T follicular helper cell (primary cell): ENCODE results near the gene PTS.

Experiments
- DNase-seq: peaks from one replicate; pipeline ENCODE4 v3.0.0-alpha.2; 2020; ENCODE audit warnings: low read depth

Gene PTS

GRCh38 chr11:112221274-112221835 is 4.9 kb upstream of the PTS start:
- no peak for DNase-seq

DNA sequence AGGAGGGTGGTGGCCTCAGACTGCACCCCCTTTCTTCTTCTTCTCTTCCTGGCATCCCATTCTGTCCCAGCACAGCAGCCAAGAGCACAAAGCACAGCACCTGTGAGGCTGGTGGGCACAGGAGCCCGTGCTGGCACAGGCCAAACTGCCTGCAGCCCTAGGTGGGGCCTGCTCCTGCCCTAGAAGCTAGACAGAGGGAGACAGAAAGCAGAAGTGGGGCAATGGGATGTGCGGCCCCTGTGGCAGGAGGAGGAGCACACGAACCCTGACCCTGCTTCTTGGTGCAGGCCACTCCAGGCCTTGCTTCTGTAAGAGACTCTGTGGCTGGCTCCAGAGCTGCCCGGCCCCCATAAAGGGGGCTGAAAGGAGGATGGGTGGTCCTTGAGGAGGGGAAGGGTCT is 3.9 kb upstream of the PTS start:
- DNase-seq = no peak

DNA sequence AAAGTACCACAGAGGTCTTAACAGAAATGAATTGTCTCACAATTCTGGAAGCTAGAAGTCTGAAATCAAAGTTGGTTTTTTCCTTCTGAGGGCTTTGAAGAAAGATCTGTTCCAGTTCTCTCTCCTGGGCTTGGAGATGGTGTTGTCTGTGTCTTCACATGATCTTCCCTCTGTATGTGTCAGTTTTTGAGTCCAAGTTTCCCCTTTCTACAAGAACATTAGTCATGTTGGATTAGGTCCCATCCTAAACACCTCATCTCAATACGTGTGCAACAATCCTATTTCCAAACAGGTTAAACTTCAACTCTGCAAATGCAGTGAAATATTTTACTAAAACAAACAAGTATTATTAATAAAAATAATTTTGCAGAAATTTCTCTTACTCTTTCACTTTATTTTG is 3.1 kb upstream of the PTS start:
- no peak for DNase-seq

GRCh38 chr11:112223754-112224532 is 2.3 kb upstream of the PTS start:
- DNase-seq = no peak

DNA sequence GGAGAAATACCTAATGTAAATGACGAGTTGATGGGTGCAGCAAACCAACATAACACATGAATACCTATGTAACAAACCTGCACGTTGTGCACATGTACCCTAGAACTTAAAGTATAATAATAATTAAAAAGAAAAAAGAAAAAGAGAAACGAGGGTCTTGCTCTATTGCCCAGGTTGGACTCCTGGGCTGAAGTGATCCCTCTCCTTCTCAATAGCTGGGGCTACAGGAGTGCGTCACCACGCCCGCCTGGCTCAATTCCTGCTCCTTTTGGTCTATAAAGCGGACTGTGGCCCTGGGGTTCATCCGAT is 521 bp upstream of the PTS start:
- no peak for DNase-seq

GRCh38 chr11:112226831-112227401 is 688 bp downstream of the PTS start:
- no peak for DNase-seq

- no peak for DNase-seq
Measured at GRCh38 chr11:112227471-112227870, 1.2 kb downstream of the PTS start.

- no peak for DNase-seq
Measured at GRCh38 chr11:112228706-112229105, 2.5 kb downstream of the PTS start.

DNA sequence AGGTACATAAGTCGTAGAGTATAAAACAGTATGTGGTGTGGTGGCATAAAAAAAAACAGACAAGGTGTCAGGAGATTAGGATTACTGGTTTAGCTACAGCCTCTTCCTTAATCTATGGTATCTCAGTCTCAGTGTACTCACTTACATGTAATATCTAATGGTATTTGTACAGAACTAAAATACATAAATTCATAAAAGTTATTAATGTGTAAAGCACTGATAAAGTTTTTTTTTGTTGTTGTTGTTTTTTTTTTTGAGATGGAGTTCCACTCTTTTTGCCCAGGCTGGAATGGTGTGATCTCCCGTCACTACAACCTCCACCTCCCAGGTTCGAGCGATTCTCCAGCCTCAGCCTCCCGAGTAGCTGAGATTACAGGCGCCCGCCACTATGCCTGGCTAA is 2.9 kb downstream of the PTS start:
- DNase-seq = no peak

GRCh38 chr11:112229746-112230433 is 3.7 kb downstream of the PTS start:
- DNase-seq = no peak

GRCh38 chr11:112231952-112232351 is 5.7 kb downstream of the PTS start:
- DNase-seq = no peak

DNA sequence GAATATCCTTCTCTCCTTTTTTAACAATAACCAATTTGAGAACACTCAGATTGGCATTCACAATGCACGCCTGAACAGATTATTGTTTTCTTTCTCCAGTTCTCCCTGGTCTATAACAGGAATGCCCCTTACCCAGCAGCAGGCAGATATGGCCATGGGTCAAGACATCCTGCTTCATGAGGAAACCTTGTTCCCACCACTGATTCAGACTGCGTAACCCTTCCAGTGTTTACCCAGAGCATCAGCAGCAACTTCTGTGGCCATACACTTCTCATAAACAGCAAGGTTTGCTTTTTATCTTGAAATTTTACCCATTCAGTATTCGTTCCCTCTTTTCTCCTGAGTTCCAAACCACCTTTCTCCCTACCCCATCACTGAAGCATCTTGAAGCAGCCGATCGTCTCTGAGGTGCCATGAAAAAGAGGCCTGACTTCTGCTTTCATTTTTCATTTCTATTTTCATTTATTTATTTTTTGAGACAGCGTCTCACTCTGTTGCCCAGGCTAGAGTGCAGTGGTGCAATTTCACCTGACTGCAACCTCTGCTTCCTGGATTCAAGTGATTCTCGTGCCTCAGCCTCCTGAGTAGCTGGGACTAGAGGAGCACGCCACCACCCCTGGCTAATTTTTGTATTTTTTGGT is 9.6 kb downstream of the PTS start:
- DNase-seq = no peak

DNA sequence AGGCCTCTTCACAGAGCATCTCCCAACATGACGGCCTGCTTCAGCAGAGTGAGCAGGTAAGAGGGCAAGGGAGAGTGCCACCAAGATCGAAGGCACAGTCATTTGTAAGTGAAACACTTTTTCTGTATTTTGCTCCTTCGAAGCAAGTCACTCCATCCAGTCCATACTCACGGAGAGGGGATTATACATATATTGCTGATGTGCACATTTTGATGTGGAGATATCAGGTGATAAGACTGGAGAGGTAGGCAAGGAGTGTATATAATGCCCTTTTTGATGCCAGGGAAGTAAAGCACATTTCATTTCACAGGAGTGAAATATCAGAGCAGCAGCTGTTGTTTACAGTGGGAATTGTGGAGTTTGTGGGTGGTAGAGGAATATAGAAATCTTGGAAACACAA is 11.2 kb downstream of the PTS start:
- no peak for DNase-seq

DNA sequence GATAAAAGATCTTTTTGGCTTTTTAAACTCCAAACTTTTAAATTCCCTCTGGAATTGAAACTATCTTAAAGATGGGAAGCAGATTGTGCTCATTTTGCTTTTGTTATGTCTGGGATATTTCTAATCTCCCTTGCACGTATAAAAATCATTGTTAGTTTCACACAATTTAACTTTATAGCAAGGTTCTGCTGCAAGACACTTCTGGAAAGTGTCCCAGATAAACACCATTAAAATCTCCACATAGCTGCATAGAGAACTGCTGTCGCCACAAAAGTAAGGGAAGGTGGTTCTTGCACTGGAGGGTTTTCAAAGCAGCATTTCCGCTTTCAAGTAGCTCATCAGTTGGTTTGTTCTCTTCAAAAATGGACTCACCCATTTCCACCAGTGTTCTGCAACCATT is 11.8 kb downstream of the PTS start:
- no peak for DNase-seq

DNA sequence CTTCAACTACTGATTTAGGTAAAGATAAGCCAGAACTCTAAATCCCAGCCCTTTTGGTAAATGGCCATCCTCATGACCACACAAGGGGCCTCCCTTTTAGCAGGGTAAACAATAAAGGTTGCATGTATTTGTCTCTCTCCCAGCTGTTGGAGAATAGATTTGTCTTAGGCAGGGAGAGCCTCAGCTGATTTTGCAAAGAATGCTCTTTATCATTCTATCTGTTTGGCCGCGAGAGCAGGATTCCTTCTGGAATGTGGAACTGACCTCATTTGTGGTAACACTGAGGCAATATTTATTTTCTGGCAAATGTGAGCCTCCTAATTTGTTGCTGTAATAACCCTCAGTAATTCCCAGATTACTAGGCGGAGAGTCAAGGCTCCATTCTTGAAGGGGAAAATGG is 15.3 kb downstream of the PTS start:
- DNase-seq = no peak

GRCh38 chr11:112247201-112247600 is 21.0 kb downstream of the PTS start:
- DNase-seq = no peak

DNA sequence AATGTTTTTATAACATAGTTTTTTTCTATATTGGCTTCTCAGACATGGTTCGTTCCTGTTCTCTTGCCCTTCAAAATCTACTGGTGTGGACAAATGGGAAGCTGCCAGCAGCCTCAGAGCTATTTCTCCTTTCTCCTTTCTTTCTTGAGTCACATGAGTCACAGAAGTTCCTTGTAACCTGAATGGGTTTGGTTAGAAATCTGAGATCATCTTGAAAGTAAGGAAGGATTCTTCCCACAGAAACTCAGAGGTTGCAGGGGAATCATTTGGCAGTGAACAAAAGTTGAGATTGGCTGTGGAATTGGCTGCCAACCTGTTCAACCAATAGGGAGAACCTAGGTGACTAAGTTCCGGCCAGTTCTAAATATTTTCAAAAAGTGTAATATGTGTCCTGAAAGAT is 22.0 kb downstream of the PTS start:
- no peak for DNase-seq

DNA sequence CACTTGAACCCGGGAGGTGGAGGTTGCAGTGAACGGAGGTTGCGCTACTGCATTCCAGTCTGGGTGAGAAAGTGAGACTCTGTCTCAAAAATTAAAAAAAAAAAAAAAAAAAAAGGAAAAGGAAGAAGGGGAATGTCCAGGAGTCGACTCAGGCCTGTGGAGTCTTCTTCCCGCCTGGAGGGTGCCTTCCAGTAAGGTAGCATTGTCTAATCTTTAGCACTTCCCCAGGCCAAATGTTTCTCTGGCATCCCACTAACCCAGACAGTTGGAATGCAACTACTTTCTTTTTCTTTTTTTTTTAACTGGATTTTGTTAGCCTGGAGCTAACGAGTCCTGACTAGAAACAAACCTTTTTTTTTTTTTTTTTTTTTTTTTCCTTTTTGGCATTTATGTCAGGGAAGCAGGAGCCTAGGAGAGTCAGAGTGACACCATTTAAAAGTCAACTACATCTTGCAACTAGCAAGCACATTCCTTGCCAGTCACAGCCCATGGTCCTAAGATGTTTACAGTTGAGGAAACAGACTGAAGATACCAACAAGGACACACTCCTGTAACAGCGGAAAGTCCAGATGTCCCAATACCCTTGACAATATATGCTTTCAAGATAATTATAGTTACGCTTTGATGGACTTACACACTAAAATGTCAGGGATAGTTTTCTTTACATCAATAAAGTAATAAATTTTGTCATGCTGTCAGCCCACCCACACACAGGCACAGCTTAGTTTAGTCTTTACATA is 23.8 kb downstream of the PTS start:
- no peak for DNase-seq

- no peak for DNase-seq
Measured at GRCh38 chr11:112253605-112254242, 27.5 kb downstream of the PTS start.

DNA sequence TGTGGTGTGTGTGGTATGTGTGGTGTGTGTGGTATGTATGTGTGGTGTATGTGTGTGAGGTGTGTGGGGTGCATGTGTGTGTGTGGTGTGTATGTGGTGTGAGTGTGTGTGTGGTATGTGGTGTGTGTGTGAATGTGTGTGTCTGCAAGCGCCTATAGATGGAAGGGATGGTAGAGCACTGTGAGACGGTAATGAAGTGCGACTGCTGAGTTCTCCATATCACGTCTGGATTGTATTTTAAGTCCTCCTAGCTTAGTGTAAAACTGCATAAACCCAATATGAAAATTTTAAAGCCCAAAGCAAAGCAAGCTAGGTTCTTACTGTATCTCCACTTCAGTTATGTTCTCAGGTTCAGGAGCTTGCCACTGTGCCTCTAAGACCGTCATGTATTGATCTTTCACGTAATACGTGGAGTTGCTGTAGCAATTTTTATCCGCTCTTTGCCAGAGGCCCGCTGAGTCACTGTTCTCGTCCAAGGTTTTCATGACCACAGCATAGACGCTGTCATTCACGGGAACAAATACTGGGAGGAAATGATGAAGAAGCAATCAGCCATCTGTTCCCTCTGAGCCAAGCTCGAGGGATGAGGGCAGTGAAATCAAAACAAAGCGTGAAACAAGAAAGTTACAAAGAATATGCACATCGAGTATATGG is 29.0 kb downstream of the PTS start:
- no peak for DNase-seq

DNA sequence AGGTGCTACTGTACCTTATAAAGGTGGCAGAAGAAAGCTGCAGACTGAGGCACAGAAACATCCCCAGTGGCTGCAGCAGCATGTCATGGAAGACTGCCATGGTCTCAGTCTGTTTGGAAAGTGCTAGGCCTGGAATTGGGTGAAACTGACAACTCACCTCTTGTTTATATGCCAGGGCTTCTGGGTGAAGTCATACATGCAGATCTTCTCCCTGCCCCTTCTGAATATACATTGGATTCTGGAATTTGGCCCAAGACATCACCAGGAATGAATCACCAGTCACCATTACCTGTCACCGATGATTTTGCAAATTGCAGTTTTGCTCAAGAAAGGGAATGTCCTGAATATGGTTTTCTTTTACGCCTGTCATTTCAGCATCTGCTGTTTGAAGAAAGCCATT is 34.3 kb downstream of the PTS start, which contains the start of gene PLET1:
TSS of gene PLET1 (minus strand) at position 371 of the 400 bp plus-strand sequence. CDS start at position 100, 271 bp downstream.
- no peak for DNase-seq
